AG04450 (cell line): ENCODE results near the gene SGK1. TPM values are rescaled to one million over a fixed set of nuclear protein-coding genes. Genes with fewer than 3 reads are reported as not detected.

Experiments
- CTCF ChIA-PET: fragments of 300-600, 350-600 bp; formaldehyde crosslinking; extraction: SDS; loops from one replicate; lab custom pipeline; 2022; ENCODE audit warnings: antibody characterized with exemption, inconsistent platforms; lab: Charles Lee
- POLR2A ChIA-PET: fragments of 350-600 bp; formaldehyde crosslinking; extraction: SDS; loops from one replicate; lab custom pipeline; 2021; ENCODE audit warnings: antibody characterized with exemption, inconsistent platforms; lab: Yijun Ruan, JAX
- DNase-seq: peaks from one replicate; pipeline ENCODE4 v3.0.0-alpha.2; 2011; ENCODE audit warnings: low read depth, low spot score
- H3K27ac ChIP-seq: one replicate; pipeline ENCODE4 v1.5.1; 2012; ENCODE audit warnings: low read depth, low read length, control low read depth
- H3K27me3 ChIP-seq: one replicate; pipeline ENCODE4 v1.6.0; 2012; ENCODE audit warnings: low read length; ENCODE audit not compliant: control insufficient read depth, insufficient read depth
- H3K4me3 ChIP-seq: 2 replicates; pipeline ENCODE4 v1.5.1; 2011; ENCODE audit warnings: mild to moderate bottlenecking, low read depth, low read length, control low read depth
- H3K9me3 ChIP-seq: 2 replicates; pipeline ENCODE4 v1.5.1; 2012; ENCODE audit warnings: low read length; ENCODE audit not compliant: control insufficient read depth, insufficient read depth
- CTCF ChIP-seq: IDR thresholded peaks from 2 replicates; pipeline ENCODE4 v1.5.1; 2011; ENCODE audit warnings: low read depth, low read length, control low read depth, inconsistent platforms
- polyA plus RNA-seq: library from polyadenylated mRNA; depleted of rRNA; stranded (reverse); fragments of >200 nt; gene quantifications from 2 replicates; pipeline ENCODE4 v1.2.3, GENCODE V29; 2011

The SGK1 gene
- polyA plus RNA-seq, 1 experiment: 120 TPM

- no peak for TF ChIP-seq CTCF
- DNase-seq: no peak
- ChIA-PET POLR2A (no interaction called here), CTCF (interaction anchor here (1.0 kb wide), 1 partner anchor 714 kb away, joined by 7 read pairs; no protein-coding TSS in a partner anchor)
- no peak overlapping the region for H3K4me3 ChIP-seq
- H3K27ac ChIP-seq: no peak overlapping the region
- H3K27me3 ChIP-seq: no peaks in the 10 kb centered on the region
- no peaks in the 10 kb centered on the region for H3K9me3 ChIP-seq
Observed at GRCh38 chr6:134168590-134169208, 149.2 kb downstream of the SGK1 start.

GRCh38 chr6:134166511-134167261, 151.2 kb downstream of the SGK1 start:
- no peak for TF ChIP-seq CTCF
- Histone ChIP-seq H3K9me3 (no peaks in the 10 kb centered on the region), H3K4me3 (no peak overlapping the region), H3K27ac (peak overlapping the region; percentile 24), H3K27me3 (no peaks in the 10 kb centered on the region)
- DNase-seq: no peak
- ChIA-PET CTCF (interaction anchor here (0.7 to 2.9 kb wide), 3 partner anchors 10 to 774 kb away, joined by 3 to 8 read pairs (median 6); no protein-coding TSS in a partner anchor), POLR2A (interaction anchor here (0.6 to 1.1 kb wide), 2 partner anchors 525 to 647 kb away, joined by 3 to 5 read pairs; no protein-coding TSS in a partner anchor)

GRCh38 chr6:134165561-134166201, 152.2 kb downstream of the SGK1 start:
- ChIA-PET POLR2A (interaction anchor here (1.1 kb wide), 1 partner anchor 743 kb away, joined by 3 read pairs; no protein-coding TSS in a partner anchor), CTCF (interaction anchor here (1.2 to 2.9 kb wide), 5 partner anchors 9 to 775 kb away, joined by 3 to 8 read pairs (median 6); no protein-coding TSS in a partner anchor)
- no peaks in the 10 kb centered on the region for H3K27me3 ChIP-seq
- H3K4me3 ChIP-seq: no peak overlapping the region
- H3K9me3 ChIP-seq: no peaks in the 10 kb centered on the region
- no peak overlapping the region for H3K27ac ChIP-seq
- TF ChIP-seq CTCF: no peak
- no peak for DNase-seq

- ChIA-PET POLR2A (no interaction called here), CTCF (interaction anchor here (2.9 kb wide), 1 partner anchor 777 kb away, joined by 8 read pairs; no protein-coding TSS in a partner anchor)
- Histone ChIP-seq H3K4me3 (no peak overlapping the region), H3K27me3 (no peaks in the 10 kb centered on the region), H3K9me3 (no peaks in the 10 kb centered on the region), H3K27ac (no peak overlapping the region)
- no peak for DNase-seq
- TF ChIP-seq CTCF: no peak
Observed at GRCh38 chr6:134164300-134164699, 153.6 kb downstream of the SGK1 start.
